Effector memory CD8-positive, alpha-beta T cell (primary cell): ENCODE measurements around the gene PRDM13.

Source experiments
- ATAC-seq: fragments of 150-1000 bp; cut with Tn5 transposase; replicated peaks from 2 replicates; pipeline ENCODE4 v1.10.0; 2021; ENCODE audit warnings: mild to moderate bottlenecking, moderate library complexity
- DNase-seq, 3 experiments: peaks; one replicate each; pipeline ENCODE4 v3.0.0; 2021
- H3K27ac Mint-ChIP-seq, 2 donors: one replicate each; pipeline ENCODE4 v1.8.0; 2022; ENCODE audit warnings: mild to moderate bottlenecking in 2 of 2, mixed read lengths in 2 of 2, moderate library complexity in 2 of 2
- H3K27me3 Mint-ChIP-seq, 2 donors: one replicate each; pipeline ENCODE4 v1.8.0; 2022; ENCODE audit warnings: mixed read lengths in 2 of 2
- H3K36me3 Mint-ChIP-seq: one replicate; pipeline ENCODE4 v1.8.0; 2022; ENCODE audit warnings: mild to moderate bottlenecking, moderate library complexity, mixed read lengths; ENCODE audit not compliant: insufficient read depth
- H3K4me1 Mint-ChIP-seq, 2 donors: one replicate each; pipeline ENCODE4 v1.8.0; 2022; ENCODE audit warnings: low read depth in 2 of 2, mixed read lengths in 2 of 2
- H3K4me3 Mint-ChIP-seq, 2 donors: one replicate each; pipeline ENCODE4 v1.8.0; 2022; ENCODE audit warnings: mild to moderate bottlenecking in 2 of 2, mixed read lengths in 2 of 2, moderate library complexity in 2 of 2
- H3K9me3 Mint-ChIP-seq, 2 donors: one replicate each; pipeline ENCODE4 v1.8.0; 2022; ENCODE audit warnings: mixed read lengths in 2 of 2

Gene PRDM13

GRCh38 chr6:99607416-99608036 lies 893 bp downstream of the PRDM13 start:
- no peak for DNase-seq
- no peak overlapping the region for H3K27ac Mint-ChIP-seq
- peaks cover 88 to 89% of the 10 kb centered on the region in 2 donors for H3K27me3 Mint-ChIP-seq
- H3K4me1 Mint-ChIP-seq = peaks cover 16 to 34% of the 10 kb centered on the region in 2 donors
- ATAC-seq = no peak
- H3K36me3 Mint-ChIP-seq = peaks cover 30% of the 10 kb centered on the region
- no peaks in the 10 kb centered on the region for H3K9me3 Mint-ChIP-seq
- peak overlapping the region in 1 of 2 donors; percentile 54 for H3K4me3 Mint-ChIP-seq

- H3K9me3 Mint-ChIP-seq = no peaks in the 10 kb centered on the region
- no peak for DNase-seq
- no peak overlapping the region for H3K27ac Mint-ChIP-seq
- H3K4me1 Mint-ChIP-seq = peaks cover 11 to 30% of the 10 kb centered on the region in 2 donors
- peak overlapping the region in 1 of 2 donors; percentile 54 for H3K4me3 Mint-ChIP-seq
- H3K36me3 Mint-ChIP-seq = peaks cover 28% of the 10 kb centered on the region
- no peak for ATAC-seq
- H3K27me3 Mint-ChIP-seq = peaks cover 81 to 82% of the 10 kb centered on the region in 2 donors
These were observed 1.6 kb downstream of the PRDM13 start for GRCh38 chr6:99608059-99608885.

- DNase-seq (no peak), ATAC-seq (no peak)
- Mint-ChIP-seq H3K9me3 (no peaks in the 10 kb centered on the region), H3K4me3 (no peak overlapping the region), H3K27me3 (peaks cover 74 to 75% of the 10 kb centered on the region in 2 donors), H3K36me3 (peaks cover 24% of the 10 kb centered on the region), H3K4me1 (peaks cover 10 to 25% of the 10 kb centered on the region in 2 donors), H3K27ac (no peak overlapping the region)
These were observed 2.4 kb downstream of the PRDM13 start for GRCh38 chr6:99608886-99609482.

GRCh38 chr6:99609905-99610489 lies 3.4 kb downstream of the PRDM13 start:
- no peaks in the 10 kb centered on the region for H3K9me3 Mint-ChIP-seq
- DNase-seq (no peak), ATAC-seq (no peak)
- peaks cover 73 to 74% of the 10 kb centered on the region in 2 donors for H3K27me3 Mint-ChIP-seq
- peaks cover 9 to 24% of the 10 kb centered on the region in 2 donors for H3K4me1 Mint-ChIP-seq
- peaks cover 19% of the 10 kb centered on the region for H3K36me3 Mint-ChIP-seq
- H3K27ac Mint-ChIP-seq = no peak overlapping the region
- no peak overlapping the region for H3K4me3 Mint-ChIP-seq

- ATAC-seq = peak; percentile 38
- H3K27me3 Mint-ChIP-seq = peaks cover 68 to 74% of the 10 kb centered on the region in 2 donors
- peaks cover 9 to 24% of the 10 kb centered on the region in 2 donors for H3K4me1 Mint-ChIP-seq
- DNase-seq = no peak
- H3K9me3 Mint-ChIP-seq = no peaks in the 10 kb centered on the region
- H3K4me3 Mint-ChIP-seq = no peak overlapping the region
- H3K27ac Mint-ChIP-seq = no peak overlapping the region
- peaks cover 15% of the 10 kb centered on the region for H3K36me3 Mint-ChIP-seq
These were observed 4.5 kb downstream of the PRDM13 start for GRCh38 chr6:99611148-99611547.

GRCh38 chr6:99612551-99613408 lies 6.1 kb downstream of the PRDM13 start:
- DNase-seq (no peak), ATAC-seq (no peak)
- Mint-ChIP-seq H3K4me1 (peaks cover 9 to 19% of the 10 kb centered on the region in 2 donors), H3K27me3 (peaks cover 68 to 74% of the 10 kb centered on the region in 2 donors), H3K9me3 (no peaks in the 10 kb centered on the region), H3K4me3 (peak overlapping the region; percentile 73 to 78), H3K27ac (no peak overlapping the region), H3K36me3 (peaks cover 6% of the 10 kb centered on the region)

- Mint-ChIP-seq H3K9me3 (peaks cover 0 to 2% of the 10 kb centered on the region in 2 donors), H3K27ac (no peak overlapping the region), H3K4me1 (peaks cover 9 to 15% of the 10 kb centered on the region in 2 donors), H3K36me3 (peaks cover 3% of the 10 kb centered on the region), H3K27me3 (peaks cover 68 to 74% of the 10 kb centered on the region in 2 donors), H3K4me3 (peak overlapping the region; percentile 73 to 78)
- no peak for DNase-seq
- ATAC-seq = peak; percentile 57
These were observed 6.7 kb downstream of the PRDM13 start for GRCh38 chr6:99613409-99613704.

GRCh38 chr6:99613705-99614429 lies 7.2 kb downstream of the PRDM13 start:
- peak; percentile 77 for ATAC-seq
- H3K27ac Mint-ChIP-seq = no peak overlapping the region
- peaks cover 3% of the 10 kb centered on the region for H3K36me3 Mint-ChIP-seq
- no peak for DNase-seq
- peaks cover 9 to 16% of the 10 kb centered on the region in 2 donors for H3K4me1 Mint-ChIP-seq
- peak overlapping the region; percentile 73 to 78 for H3K4me3 Mint-ChIP-seq
- peaks cover 0 to 3% of the 10 kb centered on the region in 2 donors for H3K9me3 Mint-ChIP-seq
- H3K27me3 Mint-ChIP-seq = peaks cover 68 to 74% of the 10 kb centered on the region in 2 donors

- Mint-ChIP-seq H3K27ac (no peak overlapping the region), H3K4me3 (peak overlapping the region; percentile 73 to 78), H3K9me3 (peaks cover 0 to 3% of the 10 kb centered on the region in 2 donors), H3K36me3 (peaks cover 3% of the 10 kb centered on the region), H3K4me1 (peaks cover 9 to 13% of the 10 kb centered on the region in 2 donors), H3K27me3 (peaks cover 68 to 74% of the 10 kb centered on the region in 2 donors)
- peak; percentile 31 for ATAC-seq
- no peak for DNase-seq
These were observed 8.0 kb downstream of the PRDM13 start for GRCh38 chr6:99614430-99615186.

GRCh38 chr6:99617131-99617530 lies 10.5 kb downstream of the PRDM13 start:
- Mint-ChIP-seq H3K27ac (no peak overlapping the region), H3K27me3 (peaks cover 69 to 81% of the 10 kb centered on the region in 2 donors)

GRCh38 chr6:99618649-99619408 lies 12.2 kb downstream of the PRDM13 start:
- Mint-ChIP-seq H3K27ac (no peak overlapping the region), H3K27me3 (peaks cover 85 to 98% of the 10 kb centered on the region in 2 donors), H3K4me3 (no peak overlapping the region), H3K36me3 (peaks cover 3% of the 10 kb centered on the region), H3K4me1 (peaks cover 5 to 9% of the 10 kb centered on the region in 2 donors), H3K9me3 (peaks cover 0 to 3% of the 10 kb centered on the region in 2 donors)
- ATAC-seq = no peak
- no peak for DNase-seq

More at GRCh38 chr6:99617131-99617530, 10.5 kb downstream of the PRDM13 start:
- peaks cover 5 to 9% of the 10 kb centered on the region in 2 donors for H3K4me1 Mint-ChIP-seq
- ATAC-seq (no peak), DNase-seq (no peak)
- H3K4me3 Mint-ChIP-seq = no peak overlapping the region
- H3K9me3 Mint-ChIP-seq = peaks cover 0 to 3% of the 10 kb centered on the region in 2 donors
- H3K36me3 Mint-ChIP-seq = peaks cover 3% of the 10 kb centered on the region
